Esophagus squamous epithelium (tissue), 4 donors: ENCODE measurements around the gene SORD.

ENCODE experiments used
- POLR2A ChIP-seq, 4 donors: fragments of 450-650 bp; IDR thresholded peaks; one replicate each; pipeline ENCODE4 v1.6.1; 2017; ENCODE audit warnings: antibody characterized with exemption in 4 of 4, mild to moderate bottlenecking in 4 of 4, moderate library complexity in 3 of 4
- TF ChIP-seq, protein P1 (sequence below), 6 experiments: fragments of 450-650 bp in 4 of 6; fragments of 200-600 bp in 2 of 6; sonication (generic) in 2 of 6; IDR thresholded peaks; one replicate each; pipeline ENCODE4 v1.5.1; 2016 to 2019; ENCODE audit warnings: antibody characterized with exemption in 6 of 6, mild to moderate bottlenecking in 4 of 6, moderate library complexity in 4 of 6

DNA sequence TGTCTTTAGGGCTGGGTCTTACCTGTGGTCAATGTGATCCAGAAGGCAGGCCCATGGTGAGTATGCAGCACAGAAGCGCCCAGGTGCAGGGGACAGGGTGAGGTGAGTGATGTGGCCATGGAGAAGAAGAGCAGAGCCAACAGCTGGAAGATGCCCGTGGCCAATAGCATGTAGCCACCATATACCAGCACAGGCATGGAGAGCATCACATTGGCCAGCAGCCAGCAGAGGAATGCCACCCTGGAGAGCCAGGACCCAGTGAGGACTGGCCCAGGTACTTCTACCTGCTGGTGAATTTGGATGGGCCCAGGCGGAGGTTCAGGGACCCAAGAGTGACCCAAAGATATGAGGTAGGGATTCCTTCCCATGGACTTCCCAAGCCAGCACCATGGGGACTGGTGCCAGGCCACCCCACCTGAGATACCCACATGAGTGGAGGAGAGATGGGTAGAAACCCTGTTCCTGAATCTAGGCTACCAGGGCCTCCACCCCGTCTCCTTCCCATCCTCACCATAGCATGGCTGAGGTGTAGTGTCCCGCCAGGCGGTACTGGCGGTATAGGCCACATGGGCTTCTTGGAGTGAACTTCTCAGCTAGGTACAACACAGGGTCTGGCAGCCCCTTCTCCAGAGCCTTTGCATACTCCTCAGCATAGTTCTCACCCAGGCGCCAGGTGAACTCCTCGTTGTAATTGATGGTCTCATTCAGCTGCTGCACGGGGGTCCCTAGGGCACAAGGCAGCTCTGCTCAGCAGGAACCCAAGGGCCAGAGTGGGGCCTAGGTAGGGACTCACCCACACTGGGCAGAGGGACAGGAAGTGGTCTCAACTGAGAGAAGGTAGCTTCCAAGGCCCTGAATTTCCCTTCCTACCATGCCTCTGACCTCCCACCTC, 97.3 kb downstream of the SORD start:
- TF ChIP-seq POLR2A (IDR thresholded peaks at IDR 0.05) = no peak
- TF ChIP-seq, protein P1, sequence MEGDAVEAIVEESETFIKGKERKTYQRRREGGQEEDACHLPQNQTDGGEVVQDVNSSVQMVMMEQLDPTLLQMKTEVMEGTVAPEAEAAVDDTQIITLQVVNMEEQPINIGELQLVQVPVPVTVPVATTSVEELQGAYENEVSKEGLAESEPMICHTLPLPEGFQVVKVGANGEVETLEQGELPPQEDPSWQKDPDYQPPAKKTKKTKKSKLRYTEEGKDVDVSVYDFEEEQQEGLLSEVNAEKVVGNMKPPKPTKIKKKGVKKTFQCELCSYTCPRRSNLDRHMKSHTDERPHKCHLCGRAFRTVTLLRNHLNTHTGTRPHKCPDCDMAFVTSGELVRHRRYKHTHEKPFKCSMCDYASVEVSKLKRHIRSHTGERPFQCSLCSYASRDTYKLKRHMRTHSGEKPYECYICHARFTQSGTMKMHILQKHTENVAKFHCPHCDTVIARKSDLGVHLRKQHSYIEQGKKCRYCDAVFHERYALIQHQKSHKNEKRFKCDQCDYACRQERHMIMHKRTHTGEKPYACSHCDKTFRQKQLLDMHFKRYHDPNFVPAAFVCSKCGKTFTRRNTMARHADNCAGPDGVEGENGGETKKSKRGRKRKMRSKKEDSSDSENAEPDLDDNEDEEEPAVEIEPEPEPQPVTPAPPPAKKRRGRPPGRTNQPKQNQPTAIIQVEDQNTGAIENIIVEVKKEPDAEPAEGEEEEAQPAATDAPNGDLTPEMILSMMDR (IDR thresholded peaks at IDR 0.05) = no peak
